Left lobe of liver (tissue), 2 donors: Measurements from ENCODE around the gene EXO1. TPM values are rescaled to one million over a fixed set of nuclear protein-coding genes. Genes with fewer than 3 reads are reported as not detected.
A peak's percentile ranks its signal among the peaks of the same experiment; 100 is the strongest.
"Not testable (repeated sequence)": the region's sequence is repeated elsewhere in the genome, so short reads cannot be mapped to it uniquely, and the experiment has no call there.

Experiments used
- ATAC-seq: fragments of 200-7000 bp; cut with Tn5 transposase; one replicate; pipeline ENCODE4 v1.9.1; 2020; ENCODE audit warnings: mild to moderate bottlenecking, moderate library complexity
- DNase-seq: peaks from one replicate; pipeline ENCODE4 v3.0.0-alpha.2; 2020; ENCODE audit warnings: low spot score
- total RNA-seq: library from RNA; stranded (reverse); gene quantifications from one replicate; pipeline ENCODE4 v1.2.1, GENCODE V29; 2021
- donor health status: DM: no; HTN: no; CAD: no; lungs with moderate emphysema.
- donor health status: DM: no; HTN: yes; CAD: no.

Gene EXO1
- 0.33 TPM for total RNA-seq

DNA sequence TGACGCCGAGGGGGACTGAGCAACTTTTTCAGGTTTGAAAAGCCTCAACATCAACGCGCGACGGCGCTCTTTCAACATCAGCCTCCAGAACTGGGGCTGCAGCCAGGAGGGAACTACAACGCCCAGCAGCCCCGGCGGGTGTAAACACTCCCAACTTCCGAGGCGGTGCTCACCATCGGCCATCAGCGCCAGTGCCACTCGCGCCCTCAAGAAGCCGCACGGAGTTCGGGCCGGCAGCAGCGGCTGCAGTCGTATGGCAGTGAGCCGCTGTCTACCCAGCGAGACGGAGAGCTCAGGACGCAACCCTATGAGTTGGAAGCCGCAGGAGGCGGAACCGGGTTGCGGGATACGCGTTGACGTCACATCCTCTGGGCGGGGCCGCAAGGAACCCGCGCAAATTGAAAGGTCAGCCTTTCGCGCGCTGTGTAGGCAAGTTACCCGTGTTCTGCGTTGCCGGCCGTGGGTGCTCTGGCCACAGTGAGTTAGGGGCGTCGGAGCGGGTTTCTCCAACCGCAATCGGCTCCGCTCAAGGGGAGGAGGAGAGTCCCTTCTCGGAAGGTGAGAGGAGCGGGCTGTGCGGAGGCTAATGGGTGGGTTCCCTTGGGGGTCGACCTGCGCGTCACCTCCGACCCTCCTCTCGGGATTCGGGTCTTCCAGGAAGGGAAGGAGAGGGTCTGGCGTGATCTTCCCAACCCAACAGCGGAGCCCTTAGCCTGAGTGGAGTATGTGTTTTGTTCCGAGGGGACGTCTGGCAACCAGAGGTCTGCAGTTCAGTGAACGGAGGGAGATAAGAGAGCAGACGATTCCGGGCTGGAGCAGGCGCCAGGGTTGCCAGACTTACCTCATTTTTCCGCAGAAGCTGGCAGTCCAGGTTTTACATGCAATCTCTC, at the start of gene EXO1:
Gene EXO1 (plus strand): TSS at position 409 of the 890 bp plus-strand sequence. CDS start 2,222 bp downstream, outside the sequence.
- DNase-seq = peak; percentile 85
- peak; percentile 99 for ATAC-seq

- ATAC-seq (no peak), DNase-seq (no peak)
These were observed 48.6 kb upstream of the EXO1 start for GRCh38 chr1:241799416-241799815.

DNA sequence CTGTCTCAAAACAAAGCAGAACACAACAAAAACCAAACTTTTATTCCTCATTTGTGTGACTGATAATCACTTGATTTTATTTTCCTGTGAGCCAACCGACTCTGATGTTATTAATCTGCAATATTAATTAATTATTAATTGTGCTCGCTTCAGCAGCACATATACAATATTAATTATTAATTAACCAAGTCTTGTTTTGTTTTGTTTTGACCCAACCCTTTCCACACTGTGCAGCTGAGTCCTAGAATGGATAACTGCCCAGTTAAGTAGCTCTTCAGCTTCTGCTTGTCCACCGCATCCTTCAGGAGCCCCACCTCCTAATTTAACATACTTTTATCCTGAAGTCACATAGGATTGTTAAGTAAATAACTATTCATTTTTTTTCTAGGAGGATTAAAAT, 47.4 kb upstream of the EXO1 start:
- ATAC-seq (no peak), DNase-seq (no peak)

DNA sequence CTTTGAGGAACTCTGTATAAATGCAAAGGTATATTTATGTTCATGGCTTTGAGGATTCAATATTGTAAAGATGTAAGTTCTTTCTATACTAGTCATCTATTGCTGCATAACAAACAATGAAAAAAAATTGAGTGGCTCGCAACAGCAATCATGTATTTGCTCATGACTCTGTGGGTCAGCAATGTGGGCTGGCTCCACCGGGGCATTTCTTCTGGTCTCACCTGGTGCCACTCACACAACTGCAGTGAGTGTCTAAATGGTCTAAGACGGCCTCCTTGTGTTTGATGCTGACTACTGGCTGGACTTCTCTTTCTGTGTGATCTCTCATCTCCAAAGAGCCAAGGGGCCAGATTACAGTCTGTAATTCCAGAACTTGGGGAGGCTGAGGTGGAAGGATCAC, 45.1 kb upstream of the EXO1 start:
- ATAC-seq (no peak), DNase-seq (no peak)

DNA sequence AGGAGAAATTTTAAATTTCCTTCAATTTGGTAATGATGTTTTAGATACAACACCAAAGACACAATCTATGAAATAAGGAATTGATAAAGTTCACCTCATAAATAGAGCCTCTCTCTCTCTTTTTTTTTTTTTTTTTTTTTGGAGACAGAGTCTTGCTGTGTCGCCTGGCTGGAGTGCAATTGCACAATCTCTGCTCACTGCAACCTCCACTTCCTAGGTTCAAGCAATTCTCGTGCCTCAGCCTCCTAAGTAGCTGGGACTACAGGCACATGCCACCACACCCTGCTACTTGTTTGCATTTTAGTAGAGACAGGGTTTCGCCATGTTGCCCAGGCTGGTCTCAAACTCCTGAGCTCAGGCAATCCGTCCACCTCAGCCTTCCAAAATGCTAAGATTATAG, 43.3 kb upstream of the EXO1 start:
- DNase-seq, ATAC-seq: not testable (repeated sequence)

DNA sequence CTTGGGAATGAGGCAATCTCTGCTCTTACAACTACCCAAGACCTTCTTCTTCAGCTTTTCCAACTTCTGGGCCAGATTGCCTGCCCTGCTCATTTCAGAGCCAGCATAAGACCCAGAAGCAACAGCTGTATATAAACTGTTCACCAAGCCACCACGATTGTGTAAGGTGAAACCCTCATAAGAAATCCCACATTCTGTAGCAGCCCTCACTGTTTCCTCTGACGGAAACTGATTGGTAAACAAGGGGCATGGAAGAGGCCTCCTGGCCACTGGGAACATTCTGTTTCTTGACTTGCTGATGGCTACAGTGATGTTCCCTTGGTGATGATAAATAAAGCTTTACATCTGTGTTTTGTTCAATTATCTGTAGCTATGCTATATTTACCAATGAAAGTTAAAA, 39.7 kb upstream of the EXO1 start:
- DNase-seq (no peak), ATAC-seq (no peak)

GRCh38 chr1:241810769-241811405, 37.1 kb upstream of the EXO1 start:
- no peak for DNase-seq
- ATAC-seq = no peak

DNA sequence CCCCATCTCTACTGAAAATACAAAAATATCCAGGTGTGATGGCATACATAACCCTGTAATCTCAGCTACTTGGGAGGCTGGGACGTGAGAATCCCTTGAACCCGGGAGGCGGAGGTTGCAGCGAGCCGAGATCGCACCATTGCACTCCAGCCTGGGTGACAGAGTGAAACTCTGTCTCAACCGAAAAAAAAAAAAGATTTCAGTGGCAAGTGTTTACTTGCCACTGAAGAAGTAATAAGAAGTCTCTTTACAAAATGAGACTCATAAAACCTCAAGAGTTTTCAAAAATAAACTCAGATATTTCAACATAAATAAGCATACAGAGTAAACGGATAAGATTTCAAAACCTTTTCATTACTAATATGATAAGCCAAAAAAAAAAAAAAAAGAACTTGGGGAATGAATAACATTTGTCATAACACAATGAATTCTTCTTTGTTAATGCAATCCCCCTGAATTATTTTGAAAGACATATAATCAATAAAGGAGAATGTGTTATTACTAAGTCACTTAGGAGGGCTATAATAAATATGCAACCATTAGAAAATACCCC, 34.2 kb upstream of the EXO1 start:
- ATAC-seq (no peak), DNase-seq (no peak)

DNA sequence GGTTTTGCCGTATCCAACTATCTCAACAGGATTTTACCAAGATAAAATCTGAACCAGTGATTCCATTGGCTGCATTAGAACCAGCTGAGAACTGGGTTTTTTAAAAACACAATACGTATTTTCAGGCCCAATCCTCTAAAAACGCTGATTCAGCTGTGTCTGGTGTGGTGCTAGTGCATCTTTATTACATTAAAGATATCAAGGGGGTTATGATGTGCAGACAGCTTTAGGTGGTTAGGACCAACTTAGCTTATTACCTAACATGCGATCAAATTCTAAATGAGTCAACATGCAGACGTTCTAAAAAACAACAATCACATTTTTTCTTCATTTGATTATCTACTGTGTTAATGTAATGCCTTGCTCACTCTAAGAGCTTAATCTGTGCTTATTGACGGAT, 32.0 kb upstream of the EXO1 start:
- no peak for DNase-seq
- ATAC-seq = no peak

DNA sequence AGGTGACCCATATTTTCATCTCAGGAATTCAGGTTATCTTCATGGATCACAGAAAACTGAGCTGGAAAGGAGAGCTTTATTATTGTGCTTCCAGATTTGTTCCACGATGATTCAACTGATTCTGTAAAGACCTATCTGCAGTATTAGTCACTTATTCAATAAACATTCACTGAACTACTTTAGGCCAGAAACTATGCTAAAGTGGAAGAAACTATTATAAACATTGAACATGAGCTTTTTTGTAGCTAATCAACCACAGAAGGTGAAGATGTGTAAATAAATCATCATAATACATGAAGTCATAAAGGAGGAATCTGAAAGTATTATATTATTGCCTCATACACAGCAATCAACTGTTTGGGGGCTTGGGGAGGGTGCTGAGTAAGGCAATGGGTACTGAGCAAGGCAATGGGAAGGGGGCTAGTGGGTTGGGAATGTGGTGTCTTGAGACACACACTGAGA, 30.6 kb upstream of the EXO1 start:
- no peak for ATAC-seq

DNA sequence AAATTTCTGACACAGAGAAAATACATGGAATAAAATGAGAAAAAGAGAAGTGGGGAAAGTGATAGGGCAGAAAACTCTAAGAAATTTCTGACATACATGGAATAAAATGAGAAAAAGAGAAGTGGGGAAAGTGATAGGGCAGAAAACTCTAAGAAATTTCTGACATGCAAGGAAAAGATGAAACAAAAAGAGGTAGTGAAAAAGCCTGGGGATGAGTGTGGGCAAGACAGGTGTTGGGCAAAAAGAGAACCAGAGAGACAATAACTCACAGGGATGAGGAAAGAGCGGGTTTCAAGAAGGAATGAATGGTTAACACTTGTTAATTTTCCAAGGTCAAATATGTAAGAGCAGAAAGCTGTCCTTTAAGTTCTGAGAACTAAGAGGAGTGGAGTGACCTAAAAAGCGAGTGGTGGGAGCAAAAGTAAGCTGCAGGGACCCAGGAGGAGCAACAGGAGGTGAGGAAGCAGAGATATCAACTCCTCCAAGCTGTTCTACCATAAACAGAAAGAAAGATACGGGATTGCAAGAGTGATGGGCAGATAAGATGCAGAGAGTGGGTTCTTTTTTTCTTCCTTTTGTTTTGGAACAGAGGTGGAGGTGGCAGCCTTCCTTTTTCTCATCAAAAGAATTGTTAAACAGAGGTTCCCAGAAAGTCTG, 29.9 kb upstream of the EXO1 start:
- ATAC-seq = no peak
- DNase-seq = no peak

More for the DNA sequence above, 30.6 kb upstream of the EXO1 start:
- DNase-seq = no peak

GRCh38 chr1:241819340-241819866, 28.6 kb upstream of the EXO1 start:
- ATAC-seq (no peak), DNase-seq (no peak)

DNA sequence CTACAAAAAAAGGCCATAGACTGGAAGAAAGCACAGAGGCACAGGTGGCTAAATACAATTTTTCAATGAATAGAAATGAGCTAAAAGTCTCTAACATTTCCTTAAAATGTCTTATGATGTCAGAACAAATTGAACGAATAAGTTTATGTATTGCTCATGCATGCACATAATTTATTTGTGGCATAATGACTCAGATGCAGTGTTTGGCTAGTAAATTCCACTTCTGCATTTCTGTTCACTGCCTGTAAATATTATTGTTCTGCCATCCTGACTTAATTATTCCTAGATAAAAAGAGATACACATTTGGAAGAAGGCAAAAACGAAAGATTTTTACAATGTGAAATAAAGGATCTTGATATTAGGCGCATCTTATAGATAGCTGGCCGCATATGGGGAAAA, 26.6 kb upstream of the EXO1 start:
- ATAC-seq = no peak
- DNase-seq = no peak

DNA sequence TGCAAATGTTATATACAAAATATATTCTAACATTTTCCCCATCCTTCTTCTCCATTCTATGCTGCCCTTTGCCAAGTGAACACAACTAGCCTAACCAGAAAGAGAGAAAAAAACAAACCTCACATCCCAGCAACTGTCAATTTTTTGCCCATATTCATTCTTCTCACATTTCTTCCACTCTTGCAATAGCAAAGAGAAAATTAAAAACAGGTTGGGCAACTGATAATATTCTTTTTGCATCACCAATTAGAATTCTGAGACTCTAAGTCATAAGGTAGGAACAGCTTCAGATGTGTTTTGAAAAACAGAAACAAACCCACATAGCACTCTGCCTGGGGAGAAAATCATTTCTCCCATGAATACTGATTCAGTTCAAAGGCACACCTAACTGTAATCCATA, 25.2 kb upstream of the EXO1 start:
- DNase-seq (no peak), ATAC-seq (no peak)

- no peak for ATAC-seq
- DNase-seq = no peak
These were observed 24.1 kb upstream of the EXO1 start for GRCh38 chr1:241823925-241824324.

GRCh38 chr1:241825581-241825980, 22.4 kb upstream of the EXO1 start:
- no peak for DNase-seq
- peak; percentile 59 for ATAC-seq

GRCh38 chr1:241826613-241827012, 21.4 kb upstream of the EXO1 start:
- not testable (repeated sequence) for DNase-seq, ATAC-seq

- DNase-seq (no peak), ATAC-seq (no peak)
These were observed 20.7 kb upstream of the EXO1 start for GRCh38 chr1:241827264-241827663.

- no peak for ATAC-seq
These were observed 19.5 kb upstream of the EXO1 start for GRCh38 chr1:241828463-241829021.

DNA sequence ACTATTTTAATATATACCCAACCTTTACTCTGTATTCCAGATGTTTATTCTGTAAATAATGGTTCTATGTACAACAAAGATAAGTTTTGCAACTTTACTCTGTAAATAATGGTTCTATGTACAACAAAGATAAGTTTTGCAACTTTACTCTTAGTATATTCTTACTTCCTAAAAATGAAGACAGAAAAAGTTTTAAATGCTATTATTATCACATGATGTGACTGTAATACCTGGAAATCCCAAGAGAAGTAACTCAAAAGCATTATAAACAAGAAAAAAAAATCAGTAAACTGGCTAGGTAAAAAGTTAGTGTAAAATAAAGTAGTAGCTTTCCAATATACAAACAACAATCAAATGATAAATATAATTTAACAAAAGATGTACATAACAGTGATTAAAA, 18.5 kb upstream of the EXO1 start:
- no peak for DNase-seq
- no peak for ATAC-seq

More at GRCh38 chr1:241828463-241829021, 19.5 kb upstream of the EXO1 start:
- DNase-seq = no peak
